ENCODE results near the gene ARL15. TPM values are rescaled to one million over a fixed set of nuclear protein-coding genes. Genes with fewer than 3 reads are reported as not detected.
"Not testable (repeated sequence)": the region's sequence is repeated elsewhere in the genome, so short reads cannot be mapped to it uniquely, and the experiment has no call there.

ARL15 gene
- total and polyA plus RNA-seq, 7 donors: 11.7 to 30.7 (median 16.6) TPM

GRCh38 chr5:53985796-53986195 is 324.6 kb downstream of the ARL15 start:
- Histone ChIP-seq H3K36me3 (no peaks in the 10 kb centered on the region), H3K27ac (no peak overlapping the region), H3K4me1 (no peaks in the 10 kb centered on the region), H3K27me3 (no peaks in the 10 kb centered on the region), H3K4me3 (no peak overlapping the region), H3K9me3 (no peaks in the 10 kb centered on the region)
- 97 to 99% methylated on average over 5 of the region's 5 CpGs for WGBS, 2 donors
- intact Hi-C loops (cut with DNase I): no loop called here
- TF ChIP-seq, protein P1, sequence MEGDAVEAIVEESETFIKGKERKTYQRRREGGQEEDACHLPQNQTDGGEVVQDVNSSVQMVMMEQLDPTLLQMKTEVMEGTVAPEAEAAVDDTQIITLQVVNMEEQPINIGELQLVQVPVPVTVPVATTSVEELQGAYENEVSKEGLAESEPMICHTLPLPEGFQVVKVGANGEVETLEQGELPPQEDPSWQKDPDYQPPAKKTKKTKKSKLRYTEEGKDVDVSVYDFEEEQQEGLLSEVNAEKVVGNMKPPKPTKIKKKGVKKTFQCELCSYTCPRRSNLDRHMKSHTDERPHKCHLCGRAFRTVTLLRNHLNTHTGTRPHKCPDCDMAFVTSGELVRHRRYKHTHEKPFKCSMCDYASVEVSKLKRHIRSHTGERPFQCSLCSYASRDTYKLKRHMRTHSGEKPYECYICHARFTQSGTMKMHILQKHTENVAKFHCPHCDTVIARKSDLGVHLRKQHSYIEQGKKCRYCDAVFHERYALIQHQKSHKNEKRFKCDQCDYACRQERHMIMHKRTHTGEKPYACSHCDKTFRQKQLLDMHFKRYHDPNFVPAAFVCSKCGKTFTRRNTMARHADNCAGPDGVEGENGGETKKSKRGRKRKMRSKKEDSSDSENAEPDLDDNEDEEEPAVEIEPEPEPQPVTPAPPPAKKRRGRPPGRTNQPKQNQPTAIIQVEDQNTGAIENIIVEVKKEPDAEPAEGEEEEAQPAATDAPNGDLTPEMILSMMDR (IDR thresholded peaks at IDR 0.05): no peak
- TF ChIP-seq POLR2AphosphoS5 (IDR thresholded peaks at IDR 0.05) (no peak), EP300 (IDR thresholded peaks at IDR 0.05) (no peak), POLR2A (IDR thresholded peaks at IDR 0.05) (no peak)
- DNase-seq: no peak

DNA sequence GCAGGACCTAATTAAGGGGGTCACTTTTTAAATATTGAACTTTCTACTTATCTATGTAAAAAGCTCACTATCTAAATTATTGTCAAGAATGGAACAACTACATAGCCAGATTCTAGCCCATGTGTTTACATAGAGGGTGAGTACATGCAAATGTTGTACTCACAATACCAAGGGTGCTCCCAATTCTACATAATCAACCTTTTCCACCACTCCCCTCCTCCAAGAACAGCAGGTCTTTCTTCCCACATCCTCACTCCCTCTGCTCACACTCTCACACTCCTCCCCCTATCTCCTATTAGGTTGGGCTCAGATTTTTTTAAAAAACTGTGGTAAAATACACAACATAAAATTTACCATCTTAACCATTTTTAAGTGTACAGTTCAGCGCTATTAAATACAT is 325.4 kb downstream of the ARL15 start:
- WGBS, 2 donors: 96 to 100% methylated on average over 1 of the region's 1 CpG
- Histone ChIP-seq H3K9me3 (no peaks in the 10 kb centered on the region), H3K4me1 (no peaks in the 10 kb centered on the region), H3K27ac (no peak overlapping the region), H3K4me3 (no peak overlapping the region), H3K27me3 (no peaks in the 10 kb centered on the region), H3K36me3 (no peaks in the 10 kb centered on the region)
- no peak for DNase-seq
- intact Hi-C loops (cut with DNase I): no loop called here
- TF ChIP-seq POLR2A (IDR thresholded peaks at IDR 0.05) (no peak), EP300 (IDR thresholded peaks at IDR 0.05) (no peak), POLR2AphosphoS5 (IDR thresholded peaks at IDR 0.05) (no peak)
- TF ChIP-seq, protein P1 (IDR thresholded peaks at IDR 0.05): no peak

DNA sequence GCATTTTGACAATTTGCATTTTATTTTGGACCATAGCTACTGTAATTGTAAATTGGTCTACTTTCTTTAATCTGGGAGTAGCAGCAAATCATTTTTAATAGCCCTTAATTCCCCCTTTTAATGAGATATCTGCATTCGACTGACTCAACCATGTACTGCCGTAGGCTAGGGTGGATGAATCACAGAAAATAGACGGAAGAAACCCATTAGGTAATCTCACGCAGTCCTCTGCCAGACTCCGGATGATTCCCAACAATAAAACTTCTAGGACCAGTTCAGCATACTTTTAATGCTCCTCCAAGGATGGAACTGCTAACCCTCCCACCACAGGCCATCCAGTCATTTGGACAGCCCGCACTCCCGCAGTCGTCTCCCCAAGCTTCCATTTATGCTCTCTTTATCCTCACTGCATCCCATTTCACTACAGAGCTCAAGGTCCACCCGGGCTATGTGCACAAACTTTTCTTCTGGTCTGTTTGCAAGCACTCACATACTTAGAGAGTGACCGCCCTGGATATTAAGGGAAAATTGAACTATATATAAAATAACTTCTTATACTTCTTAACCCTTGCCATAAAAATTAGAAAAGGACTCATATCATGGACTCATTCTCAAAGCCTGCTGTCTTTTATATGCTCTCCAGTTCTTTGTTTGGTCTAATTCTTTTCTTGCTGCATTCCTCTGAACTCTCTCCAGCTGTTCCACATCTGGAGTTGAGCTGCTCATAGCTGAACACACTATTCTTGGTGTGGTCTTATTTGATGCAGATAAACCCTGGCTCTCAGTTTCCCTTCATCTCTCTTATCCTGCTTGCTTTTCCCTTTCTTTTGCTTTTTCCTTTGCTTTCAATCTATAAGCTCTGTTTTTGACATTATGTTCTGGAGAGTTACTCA is 326.6 kb downstream of the ARL15 start:
- Histone ChIP-seq H3K4me1 (no peaks in the 10 kb centered on the region), H3K9me3 (no peaks in the 10 kb centered on the region), H3K27me3 (no peaks in the 10 kb centered on the region), H3K36me3 (no peaks in the 10 kb centered on the region), H3K27ac (no peak overlapping the region), H3K4me3 (no peak overlapping the region)
- 86 to 87% methylated on average over 10 of the region's 10 CpGs for WGBS, 2 donors
- TF ChIP-seq POLR2A (IDR thresholded peaks at IDR 0.05) (no peak), POLR2AphosphoS5 (IDR thresholded peaks at IDR 0.05) (no peak), EP300 (IDR thresholded peaks at IDR 0.05) (no peak)
- TF ChIP-seq, protein P1 (IDR thresholded peaks at IDR 0.05): no peak
- no peak for DNase-seq
- intact Hi-C loops (cut with DNase I): no loop called here

- H3K27ac ChIP-seq; H3K4me1 ChIP-seq; intact Hi-C loops (cut with DNase I); H3K27me3 ChIP-seq; DNase-seq; H3K4me3 ChIP-seq; H3K9me3 ChIP-seq; H3K36me3 ChIP-seq: not testable (repeated sequence)
- 94 to 97% methylated on average over 2 of the region's 2 CpGs for WGBS, 2 donors
These were observed 328.1 kb downstream of the ARL15 start for GRCh38 chr5:53982319-53982718.

DNA sequence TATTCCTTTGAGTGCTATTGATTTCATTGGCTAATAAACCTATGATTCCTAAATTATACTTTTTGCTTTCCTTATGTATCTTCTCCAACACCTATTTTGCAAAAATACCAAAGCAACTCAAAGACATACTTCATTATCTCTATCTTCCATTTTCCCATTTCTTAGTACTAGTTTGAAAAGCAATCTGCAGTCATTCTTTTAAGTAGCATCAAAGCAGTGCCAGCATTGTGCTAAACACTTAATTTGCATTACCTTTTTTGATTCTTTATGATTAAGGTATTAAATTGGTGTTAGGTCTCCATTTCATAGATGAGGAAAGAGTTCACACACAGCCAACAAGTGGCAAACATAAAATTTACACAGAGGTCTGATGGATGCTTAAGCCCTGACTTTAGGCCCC is 330.3 kb downstream of the ARL15 start:
- H3K36me3 ChIP-seq: no peaks in the 10 kb centered on the region
- intact Hi-C loops (cut with DNase I): no loop called here
- no peak for TF ChIP-seq POLR2A (IDR thresholded peaks at IDR 0.05)
- TF ChIP-seq POLR2AphosphoS5 (IDR thresholded peaks at IDR 0.05): no peak
- TF ChIP-seq, protein P1 (IDR thresholded peaks at IDR 0.05): no peak
- TF ChIP-seq EP300 (IDR thresholded peaks at IDR 0.05): no peak

More for the DNA sequence above, 330.3 kb downstream of the ARL15 start:
- no peaks in the 10 kb centered on the region for H3K27me3 ChIP-seq
- no peaks in the 10 kb centered on the region for H3K9me3 ChIP-seq
- H3K4me3 ChIP-seq: no peak overlapping the region
- no peaks in the 10 kb centered on the region for H3K4me1 ChIP-seq
- no peak for DNase-seq
- H3K27ac ChIP-seq: no peak overlapping the region

All from sigmoid colon (tissue), 7 donors.